H9 (cell line): ENCODE results near the gene RPL28. TPM values are rescaled to one million over a fixed set of nuclear protein-coding genes. Genes with fewer than 3 reads are reported as not detected.

Source experiments
- DNase-seq: peaks from one replicate; pipeline ENCODE4 v3.0.0-alpha.2; 2017
- H2AFZ ChIP-seq: one replicate; pipeline ENCODE4 v1.6.1; 2013; ENCODE audit warnings: mild to moderate bottlenecking, low read length, control low read depth, moderate library complexity
- H2AK5ac ChIP-seq: 2 replicates; pipeline ENCODE4 v1.6.1; 2013; ENCODE audit warnings: low read length, control low read depth, mixed read lengths; ENCODE audit not compliant: insufficient read length
- H2BK120ac ChIP-seq: one replicate; pipeline ENCODE4 v1.6.1; 2013; ENCODE audit warnings: low read depth, mild to moderate bottlenecking, low read length, control low read depth, inconsistent platforms; ENCODE audit not compliant: poor library complexity, severe bottlenecking
- H2BK12ac ChIP-seq: 2 replicates; pipeline ENCODE4 v1.6.1; 2013; ENCODE audit warnings: low read length, control low read depth, mixed read lengths, low read depth; ENCODE audit not compliant: insufficient read length
- H2BK15ac ChIP-seq: 2 replicates; pipeline ENCODE4 v1.6.1; 2013; ENCODE audit warnings: low read depth, low read length, control low read depth
- H2BK20ac ChIP-seq: one replicate; pipeline ENCODE4 v1.6.1; 2013; ENCODE audit warnings: low read depth, mild to moderate bottlenecking, low read length, control low read depth, inconsistent platforms; ENCODE audit not compliant: poor library complexity, severe bottlenecking
- H2BK5ac ChIP-seq: 2 replicates; pipeline ENCODE4 v1.6.1; 2013; ENCODE audit warnings: low read length, control low read depth, mixed read lengths; ENCODE audit not compliant: insufficient read length
- H3K14ac ChIP-seq: 2 replicates; pipeline ENCODE4 v1.6.1; 2013; ENCODE audit warnings: low read length, control low read depth; ENCODE audit not compliant: insufficient read depth
- H3K18ac ChIP-seq: 2 replicates; pipeline ENCODE4 v1.6.1; 2013; ENCODE audit warnings: low read depth, mild to moderate bottlenecking, mixed read lengths, low read length, control low read depth; ENCODE audit not compliant: insufficient read length
- H3K23ac ChIP-seq: 2 replicates; pipeline ENCODE4 v1.6.1; 2013; ENCODE audit warnings: low read length, control low read depth, mixed read lengths, low read depth; ENCODE audit not compliant: insufficient read length
- H3K23me2 ChIP-seq: 2 replicates; pipeline ENCODE4 v1.6.1; 2013; ENCODE audit warnings: low read depth, mild to moderate bottlenecking, mixed read lengths, low read length, control low read depth; ENCODE audit not compliant: insufficient read length, poor library complexity, severe bottlenecking
- H3K27ac ChIP-seq: 2 replicates; pipeline ENCODE4 v1.5.1; 2013; ENCODE audit warnings: low read length, control low read depth, mixed read lengths, low read depth; ENCODE audit not compliant: insufficient read length
- H3K27me3 ChIP-seq: 2 replicates; pipeline ENCODE4 v1.6.1; 2013; ENCODE audit warnings: low read length, control low read depth, inconsistent platforms; ENCODE audit not compliant: insufficient read depth
- H3K4ac ChIP-seq: 2 replicates; pipeline ENCODE4 v1.6.1; 2013; ENCODE audit warnings: low read depth, mild to moderate bottlenecking, control low read depth, inconsistent platforms, low read length, moderate library complexity
- H3K4me1 ChIP-seq: 2 replicates; pipeline ENCODE4 v1.6.1; 2013; ENCODE audit warnings: low read length, control low read depth, inconsistent platforms; ENCODE audit not compliant: insufficient read depth
- H3K4me2 ChIP-seq: 2 replicates; pipeline ENCODE4 v1.6.1; 2013; ENCODE audit warnings: low read length, control low read depth, mixed read lengths; ENCODE audit not compliant: insufficient read length, insufficient read depth
- H3K56ac ChIP-seq: 2 replicates; pipeline ENCODE4 v1.6.1; 2013; ENCODE audit warnings: low read depth, mild to moderate bottlenecking, mixed read lengths, low read length, control low read depth; ENCODE audit not compliant: insufficient read length
- H3K79me1 ChIP-seq: 2 replicates; pipeline ENCODE4 v1.6.1; 2013; ENCODE audit warnings: low read depth, mild to moderate bottlenecking, moderate library complexity, low read length, control low read depth, inconsistent platforms; ENCODE audit not compliant: insufficient read depth, poor library complexity, severe bottlenecking
- H3K79me2 ChIP-seq: 2 replicates; pipeline ENCODE4 v1.6.1; 2013; ENCODE audit warnings: low read length, control low read depth, inconsistent platforms; ENCODE audit not compliant: insufficient read depth
- H3K9ac ChIP-seq: 2 replicates; pipeline ENCODE4 v1.6.1; 2013; ENCODE audit warnings: low read length, control low read depth, mixed read lengths; ENCODE audit not compliant: insufficient read length; ENCODE audit errors: extremely low read depth
- H3K9me3 ChIP-seq: one replicate; pipeline ENCODE4 v1.6.1; 2013; ENCODE audit warnings: low read depth, low read length, inconsistent platforms; ENCODE audit not compliant: control insufficient read depth
- H3T11ph ChIP-seq: one replicate; pipeline ENCODE4 v1.6.1; 2013; ENCODE audit warnings: mild to moderate bottlenecking, low read length, control low read depth, inconsistent platforms
- H4K20me1 ChIP-seq: one replicate; pipeline ENCODE4 v1.6.1; 2013; ENCODE audit not compliant: control insufficient read depth, insufficient read length, insufficient read depth
- H4K5ac ChIP-seq: 2 replicates; pipeline ENCODE4 v1.6.1; 2013; ENCODE audit warnings: low read depth, mild to moderate bottlenecking, mixed read lengths, low read length, control low read depth; ENCODE audit not compliant: insufficient read length
- H4K8ac ChIP-seq: replicated peaks from 2 replicates; pipeline ENCODE4 v1.6.1; 2013; ENCODE audit warnings: low read length, control low read depth, mixed read lengths, low read depth; ENCODE audit not compliant: insufficient read length
- H4K91ac ChIP-seq: 2 replicates; pipeline ENCODE4 v1.6.1; 2013; ENCODE audit warnings: low read depth, mild to moderate bottlenecking, moderate library complexity, mixed read lengths, low read length, control low read depth; ENCODE audit not compliant: insufficient read length
- H3K27ac Mint-ChIP-seq, 3 experiments: 2 replicates in 2 of 3; 3 replicates in 1 of 3; pipeline ENCODE4 v1.8.0; 2020 to 2021; ENCODE audit warnings: mixed read lengths in 3 of 3, mild to moderate bottlenecking in 1 of 3, moderate library complexity in 1 of 3
- H3K27me3 Mint-ChIP-seq: 2 replicates; pipeline ENCODE4 v1.8.0; 2021; ENCODE audit warnings: low read depth, mild to moderate bottlenecking, moderate library complexity, mixed read lengths
- H3K36me3 Mint-ChIP-seq, 3 experiments: 2 replicates in 2 of 3; 3 replicates in 1 of 3; pipeline ENCODE4 v1.8.0; 2020 to 2021; ENCODE audit warnings: low read depth in 3 of 3, mixed read lengths in 3 of 3; ENCODE audit not compliant: insufficient read depth in 1 of 3
- H3K4me1 Mint-ChIP-seq, 2 experiments: 2 replicates each; pipeline ENCODE4 v1.8.0; 2020; ENCODE audit warnings: mixed read lengths in 2 of 2
- H3K4me3 Mint-ChIP-seq, 2 experiments: 2 replicates in 1 of 2; 3 replicates in 1 of 2; pipeline ENCODE4 v1.8.0; 2020 to 2021; ENCODE audit warnings: mild to moderate bottlenecking in 2 of 2, mixed read lengths in 2 of 2, moderate library complexity in 1 of 2
- H3K9me3 Mint-ChIP-seq, 2 experiments: 2 replicates in 1 of 2; 3 replicates in 1 of 2; pipeline ENCODE4 v1.8.0; 2020; ENCODE audit warnings: mild to moderate bottlenecking in 2 of 2, mixed read lengths in 2 of 2, moderate library complexity in 1 of 2
- CTCF ChIP-seq: fragments of 200-600 bp; sonication (generic); conservative IDR thresholded peaks from 3 replicates; pipeline ENCODE4 v1.8.0; 2021; ENCODE audit warnings: antibody characterized with exemption, mild to moderate bottlenecking
- WGBS: extraction: QIAGEN DNeasy Blood & Tissue Kit; methylation state at CpG from one replicate; pipeline ENCODE4 v1.1.7; 2013; ENCODE audit warnings: missing lambda C conversion rate, low lambda C conversion rate, mixed read lengths; ENCODE audit not compliant: insufficient read length; ENCODE audit errors: extremely low coverage; 5-methylcytosine and 5-hydroxymethylcytosine counted together
- total RNA-seq: library from RNA; stranded (reverse); gene quantifications from 2 replicates; pipeline ENCODE4 v1.2.1, GENCODE V29; 2021

RPL28 gene
- total RNA-seq, 1 experiment from 2014 or later: 2,076 TPM

GRCh38 chr19:55441692-55442321 is 56.1 kb downstream of the RPL28 start:
- peak overlapping the region; percentile 38 to 75 for H3K4me3 Mint-ChIP-seq
- H3K27me3 Mint-ChIP-seq: peaks cover 52% of the 10 kb centered on the region

More at GRCh38 chr19:55441692-55442321, 56.1 kb downstream of the RPL28 start:
- no peak overlapping the region for H3K56ac ChIP-seq
- H2BK5ac ChIP-seq: no peak overlapping the region
- no peaks in the 10 kb centered on the region for H3K79me2 ChIP-seq
- H3K36me3 Mint-ChIP-seq: no peaks in the 10 kb centered on the region; a peak in 1 of 7 replicates
- H3K23ac ChIP-seq: no peak overlapping the region
- H3K27ac ChIP-seq: no peak overlapping the region
- H2BK120ac ChIP-seq: no peak overlapping the region
- H3K9ac ChIP-seq: no peak overlapping the region
- H3K9me3 Mint-ChIP-seq: peaks cover 0 to 5% of the 10 kb centered on the region in 2 experiments; a peak in 3 of 5 replicates
- H3K27me3 ChIP-seq: peaks cover 34% of the 10 kb centered on the region
- no peak overlapping the region for H2AK5ac ChIP-seq
- TF ChIP-seq CTCF: no peak
- H3K4me1 ChIP-seq: 0 out of 2 replicates have a peak, but pooled peaks cover 2% of the 10 kb centered on the region
- H3T11ph ChIP-seq: no peak overlapping the region
- no peak overlapping the region for H3K18ac ChIP-seq
- H4K8ac ChIP-seq: no peak overlapping the region
- no peak overlapping the region for H3K4ac ChIP-seq
- WGBS: no CpG with 5 or more reads among the region's 39 CpGs
- H2AFZ ChIP-seq: no peak overlapping the region
- no peak overlapping the region for H4K5ac ChIP-seq
- H2BK15ac ChIP-seq: no peak overlapping the region
- H4K20me1 ChIP-seq: no peaks in the 10 kb centered on the region
- no peak overlapping the region for H2BK20ac ChIP-seq
- DNase-seq: peak; percentile 89
- H3K9me3 ChIP-seq: no peaks in the 10 kb centered on the region
- H3K79me1 ChIP-seq: no peaks in the 10 kb centered on the region
- no peak overlapping the region for H4K91ac ChIP-seq
- H3K14ac ChIP-seq: no peak overlapping the region
- H3K23me2 ChIP-seq: peaks cover 21% of the 10 kb centered on the region
- H3K4me1 Mint-ChIP-seq: peaks cover 13 to 31% of the 10 kb centered on the region in 2 experiments
- H3K27ac Mint-ChIP-seq: no peak overlapping the region
- H3K4me2 ChIP-seq: peak overlapping the region; percentile 69
- H2BK12ac ChIP-seq: no peak overlapping the region
